GM13977 (cell line): ENCODE data around the gene VGLL4.
A peak's percentile ranks its signal among the peaks of the same experiment; 100 is the strongest.

ENCODE experiments used
- DNase-seq: peaks from one replicate; pipeline ENCODE4 v3.0.0; 2012; ENCODE audit warnings: low spot score
- CTCF ChIP-seq: IDR thresholded peaks from 2 replicates; pipeline ENCODE4 v1.5.1; 2012; ENCODE audit warnings: mild to moderate bottlenecking, control low read depth; ENCODE audit not compliant: insufficient read depth; ENCODE audit errors: extremely low read depth, missing control alignments
- in situ Hi-C: fragments of 300-500 bp; cut with MboI; formaldehyde crosslinking; loops from one replicate; pipeline ENCODE4 v1.12.0; 2022; ENCODE audit warnings: low sequenced_read_pairs, low pct_unique_long_range_greater_than_20kb, mixed read lengths, inconsistent platforms; ENCODE audit not compliant: unreplicated experiment

Gene VGLL4

GRCh38 chr3:11653298-11654055 is 9.8 kb upstream of the VGLL4 start:
- DNase-seq, result no peak
- TF ChIP-seq CTCF, result peak; percentile 2
- in situ Hi-C loops, result loop anchor here (10.0 to 25.0 kb wide), 2 partner anchors 279 to 416 kb away; no protein-coding TSS in a partner anchor

GRCh38 chr3:11651900-11652299 is 8.2 kb upstream of the VGLL4 start:
- peak; percentile 31 for TF ChIP-seq CTCF
- in situ Hi-C loops, result loop anchor here (10.0 to 25.0 kb wide), 2 partner anchors 277 to 415 kb away; no protein-coding TSS in a partner anchor
- DNase-seq, result peak; percentile 44

DNA sequence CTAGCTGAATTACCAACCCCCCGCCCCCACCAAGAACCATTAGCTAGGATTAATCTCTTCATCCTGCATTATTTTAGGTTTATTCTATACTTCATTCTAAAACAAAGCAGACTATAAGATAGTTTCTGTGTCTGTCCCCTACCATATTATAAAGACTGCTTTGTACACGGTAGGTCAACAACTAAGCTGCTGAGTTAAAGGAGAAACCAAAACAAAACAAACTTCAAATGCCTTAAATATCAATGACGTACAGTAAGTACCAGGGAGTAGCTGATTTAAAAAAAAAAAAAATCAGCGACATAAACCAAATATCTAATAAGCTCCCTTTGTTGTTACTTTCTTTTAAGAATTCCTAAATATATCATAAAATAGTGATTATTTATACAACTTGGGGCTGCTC is 7.8 kb upstream of the VGLL4 start:
- no peak for DNase-seq
- TF ChIP-seq CTCF, result no peak
- in situ Hi-C loops, result loop anchor here (10.0 to 25.0 kb wide), 2 partner anchors 277 to 414 kb away; no protein-coding TSS in a partner anchor

- in situ Hi-C loops, result loop anchor here (10.0 to 25.0 kb wide), 2 partner anchors 276 to 413 kb away; no protein-coding TSS in a partner anchor
- no peak for DNase-seq
- no peak for TF ChIP-seq CTCF
Observed at GRCh38 chr3:11650391-11650790, 6.7 kb upstream of the VGLL4 start.

DNA sequence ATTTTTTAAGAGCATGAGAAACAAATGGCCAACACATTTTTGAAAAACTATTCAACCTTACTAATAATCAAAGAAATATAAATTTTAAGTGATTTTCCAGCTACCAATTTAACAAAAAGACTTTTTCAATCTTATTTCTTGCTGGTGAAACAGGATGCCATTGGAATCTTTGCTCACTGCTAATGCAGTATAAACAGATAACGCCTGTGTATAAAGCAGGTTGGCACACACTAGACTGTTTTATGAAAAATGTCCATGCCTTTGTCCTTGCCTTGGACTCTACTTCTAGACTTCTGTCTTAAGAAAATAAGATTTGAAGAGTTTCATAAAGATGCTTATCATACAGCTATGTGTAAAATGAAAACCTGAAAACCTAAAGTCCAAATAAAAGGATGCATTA is 5.0 kb upstream of the VGLL4 start:
- in situ Hi-C loops, result no loop called here
- TF ChIP-seq CTCF, result no peak
- DNase-seq, result no peak

GRCh38 chr3:11643201-11643603 is 513 bp downstream of the VGLL4 start:
- in situ Hi-C loops, result no loop called here
- TF ChIP-seq CTCF, result no peak
- DNase-seq, result peak; percentile 30
